NCI-H1092 treated with DMSO at 0.1 percent for 48 hours (cell line): ENCODE measurements around the gene DBH.

ENCODE experiments used
- DNase-seq: peaks from one replicate; lab custom pipeline; 2025; lab: John Stamatoyannopoulos, UW

DBH gene

GRCh38 chr9:133701981-133702797 lies 66.0 kb downstream of the DBH start:
- DNase-seq = no peak

DNA sequence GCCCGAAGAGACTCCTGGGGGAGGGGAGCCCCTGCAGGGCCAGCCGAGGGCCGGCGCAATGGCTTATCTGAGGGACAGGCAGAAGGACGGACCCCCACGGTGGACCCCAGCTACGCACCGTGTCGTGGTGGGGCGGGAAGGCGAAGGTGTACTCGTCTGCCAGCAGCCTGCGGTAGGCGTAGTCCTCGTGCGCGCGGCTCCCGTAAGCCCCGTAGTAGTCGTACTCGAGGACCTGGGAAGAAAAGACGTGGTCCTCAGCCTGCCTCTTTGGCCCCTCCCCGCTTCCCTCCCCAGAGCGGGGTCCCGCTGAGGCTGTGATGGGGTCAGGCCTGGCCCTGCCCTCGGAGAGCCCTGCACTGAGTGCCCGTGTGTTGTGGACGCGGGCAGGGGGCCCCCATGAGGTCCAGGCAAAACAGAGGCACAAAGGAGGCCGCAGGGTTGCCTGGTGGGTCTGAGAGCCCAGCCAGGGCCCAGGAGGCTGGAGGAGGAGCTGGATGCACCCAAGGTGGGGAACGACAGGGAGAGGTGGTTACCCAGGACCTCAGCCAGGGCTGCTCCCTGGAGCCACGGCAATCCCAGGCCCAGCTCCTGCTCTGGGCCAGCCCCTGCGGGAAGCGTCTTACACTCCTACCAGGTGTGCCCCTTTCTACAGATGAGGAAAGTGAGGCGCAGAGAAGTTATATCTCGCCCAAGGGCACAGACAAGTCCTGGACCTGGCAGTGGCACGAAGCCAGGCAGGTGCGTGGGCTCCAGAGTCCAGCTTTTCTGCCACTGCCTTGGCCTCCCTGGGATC lies 66.8 kb downstream of the DBH start:
- DNase-seq = no peak

GRCh38 chr9:133703591-133704399 lies 67.6 kb downstream of the DBH start:
- no peak for DNase-seq

- DNase-seq = no peak
Measured at GRCh38 chr9:133704711-133705181, 68.6 kb downstream of the DBH start.

DNA sequence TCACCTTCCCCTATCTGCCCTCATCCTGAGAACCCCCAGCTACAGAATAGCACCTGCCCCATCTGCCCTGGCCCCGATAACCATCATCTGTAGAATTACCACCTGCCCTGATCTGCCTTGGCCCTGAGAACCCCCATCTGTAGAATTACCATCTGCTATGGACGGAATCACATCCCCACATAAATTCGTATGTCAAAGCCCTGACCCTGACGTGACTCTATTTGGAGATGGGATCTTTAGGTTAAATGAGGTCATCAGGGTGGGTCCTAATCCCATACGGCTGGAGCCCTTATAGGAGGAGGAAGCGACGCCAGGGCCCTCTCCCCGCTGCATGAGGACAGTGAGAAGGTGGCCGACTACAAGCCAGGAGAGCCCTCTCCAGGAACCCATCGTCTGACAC lies 69.4 kb downstream of the DBH start:
- no peak for DNase-seq

DNA sequence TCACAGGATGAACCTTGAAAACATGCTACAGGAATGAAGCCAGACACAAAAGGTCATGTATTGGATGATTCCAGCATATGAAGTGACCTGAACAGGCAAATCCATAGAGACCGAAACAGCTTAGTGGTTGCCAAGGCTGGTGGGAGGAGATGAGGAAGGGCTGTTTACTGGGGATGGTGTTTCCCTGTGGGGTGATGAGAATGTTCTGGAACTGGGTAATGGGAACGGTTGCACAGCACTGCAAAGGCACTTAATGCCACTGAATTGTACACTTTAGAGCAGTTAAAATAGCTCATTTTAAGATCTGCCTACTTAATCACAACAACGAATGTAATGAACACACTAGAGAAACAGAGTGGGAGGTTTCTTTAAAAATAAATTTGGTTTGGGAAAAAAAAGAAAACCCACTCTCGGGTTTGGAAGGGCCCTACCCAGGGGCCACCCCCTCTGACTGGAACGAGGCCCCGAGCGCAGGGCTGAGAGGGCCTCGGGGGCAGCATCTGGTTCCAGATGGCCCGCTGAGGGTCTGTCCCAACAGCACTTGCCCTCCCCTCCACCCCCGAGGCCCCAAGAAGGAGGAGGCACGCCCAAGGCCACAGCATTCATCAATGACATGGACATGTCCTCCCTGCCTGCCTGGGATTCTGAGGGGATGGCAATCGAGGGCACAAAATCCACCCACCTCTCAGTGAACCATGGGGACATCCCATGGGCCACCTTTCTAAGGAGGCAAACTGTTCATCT lies 70.3 kb downstream of the DBH start:
- no peak for DNase-seq

DNA sequence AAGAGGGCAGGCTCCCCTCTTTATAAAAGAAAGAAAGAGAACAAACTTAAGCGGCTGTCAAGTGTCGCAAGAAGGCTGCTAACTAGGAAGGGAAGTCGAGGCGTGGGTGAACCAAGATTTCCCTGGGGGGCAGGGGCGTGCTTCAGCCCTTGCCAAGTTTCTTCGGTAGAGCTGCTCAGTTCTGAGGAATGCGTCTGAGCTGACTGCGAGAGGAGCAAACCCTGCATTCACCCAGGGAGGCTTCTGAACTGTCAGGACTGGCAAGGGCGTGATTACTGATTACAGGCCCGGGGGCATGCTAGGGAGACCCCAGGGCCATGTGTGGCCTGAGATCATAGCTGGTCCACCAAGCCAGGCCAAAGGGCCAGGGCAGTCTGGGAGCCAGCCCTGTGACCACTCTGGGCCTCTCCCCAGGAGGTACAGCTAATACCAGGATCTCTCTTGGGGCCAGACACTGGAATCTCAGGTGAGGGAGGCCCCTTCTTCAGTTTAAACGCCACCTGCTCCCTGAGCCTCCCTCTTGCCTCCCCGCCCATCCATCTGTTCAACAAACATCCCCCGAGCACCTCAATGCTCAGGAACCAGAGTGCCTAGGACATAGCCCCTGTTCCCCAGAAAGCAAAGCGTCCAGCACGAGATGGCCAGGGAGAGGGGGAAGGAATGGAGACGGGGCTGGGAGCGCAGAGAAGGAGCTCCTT lies 71.1 kb downstream of the DBH start:
- no peak for DNase-seq

GRCh38 chr9:133707763-133708245 lies 71.6 kb downstream of the DBH start:
- no peak for DNase-seq

GRCh38 chr9:133708246-133709014 lies 72.3 kb downstream of the DBH start:
- DNase-seq = no peak
